PC-9 (cell line): ENCODE measurements around the gene CAMTA1.

Experiments used
- CTCF ChIP-seq: fragments of 200-600 bp; sonication (generic); conservative IDR thresholded peaks from 2 replicates; pipeline ENCODE4 v1.6.1; 2017; ENCODE audit warnings: mixed run types, antibody characterized with exemption, mild to moderate bottlenecking, moderate library complexity
- EZH2 ChIP-seq: fragments of 200-600 bp; sonication (generic); IDR thresholded peaks from 2 replicates; pipeline ENCODE4 v1.8.0; 2017; ENCODE audit warnings: antibody characterized with exemption, low read depth

GRCh38 chr1:6884652-6885153, 99.4 kb downstream of the CAMTA1 start:
- TF ChIP-seq EZH2 (no peak), CTCF (no peak)
